ENCODE measurements around the gene LGALSL. TPM values are rescaled to one million over a fixed set of nuclear protein-coding genes. Genes with fewer than 3 reads are reported as not detected.

LGALSL gene
- total RNA-seq, 4 donors from 2014 or later, result 81.9 to 231 (median 169) TPM

DNA sequence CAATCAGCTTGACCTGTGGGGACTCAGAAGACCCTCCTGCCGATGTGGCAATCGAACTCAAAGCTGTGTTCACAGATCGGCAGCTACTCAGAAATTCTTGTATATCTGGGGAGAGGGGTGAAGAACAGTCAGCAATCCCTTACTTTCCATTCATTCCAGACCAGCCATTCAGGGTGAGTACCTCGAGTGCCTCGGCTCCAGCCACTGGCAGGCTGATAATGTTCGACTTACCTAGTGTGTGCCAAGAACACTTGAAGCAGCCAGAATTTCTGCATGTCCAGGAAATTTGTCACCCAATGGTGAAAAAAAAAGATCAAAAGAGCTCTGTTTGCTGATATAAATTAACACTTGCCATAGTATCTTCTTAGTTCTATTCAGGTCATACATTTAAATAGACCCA lies 2.3 kb downstream of the LGALSL start:
- WGBS, 2 donors, result 73 to 87% methylated on average over 6 of the region's 6 CpGs
- H3K4me3 ChIP-seq (ENCODE audit: low read depth, poor library complexity, severe bottlenecking), result no peak overlapping the region
- no peak for TF ChIP-seq POLR2A (IDR thresholded peaks at IDR 0.05)
- TF ChIP-seq, protein P1, sequence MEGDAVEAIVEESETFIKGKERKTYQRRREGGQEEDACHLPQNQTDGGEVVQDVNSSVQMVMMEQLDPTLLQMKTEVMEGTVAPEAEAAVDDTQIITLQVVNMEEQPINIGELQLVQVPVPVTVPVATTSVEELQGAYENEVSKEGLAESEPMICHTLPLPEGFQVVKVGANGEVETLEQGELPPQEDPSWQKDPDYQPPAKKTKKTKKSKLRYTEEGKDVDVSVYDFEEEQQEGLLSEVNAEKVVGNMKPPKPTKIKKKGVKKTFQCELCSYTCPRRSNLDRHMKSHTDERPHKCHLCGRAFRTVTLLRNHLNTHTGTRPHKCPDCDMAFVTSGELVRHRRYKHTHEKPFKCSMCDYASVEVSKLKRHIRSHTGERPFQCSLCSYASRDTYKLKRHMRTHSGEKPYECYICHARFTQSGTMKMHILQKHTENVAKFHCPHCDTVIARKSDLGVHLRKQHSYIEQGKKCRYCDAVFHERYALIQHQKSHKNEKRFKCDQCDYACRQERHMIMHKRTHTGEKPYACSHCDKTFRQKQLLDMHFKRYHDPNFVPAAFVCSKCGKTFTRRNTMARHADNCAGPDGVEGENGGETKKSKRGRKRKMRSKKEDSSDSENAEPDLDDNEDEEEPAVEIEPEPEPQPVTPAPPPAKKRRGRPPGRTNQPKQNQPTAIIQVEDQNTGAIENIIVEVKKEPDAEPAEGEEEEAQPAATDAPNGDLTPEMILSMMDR (IDR thresholded peaks at IDR 0.05), result no peak
- DNase-seq (ENCODE audit: low spot score in 2 of 2), result no peak
- intact Hi-C loops (cut with DNase I; ENCODE audit: low total_unique reads), result no loop called here

DNA sequence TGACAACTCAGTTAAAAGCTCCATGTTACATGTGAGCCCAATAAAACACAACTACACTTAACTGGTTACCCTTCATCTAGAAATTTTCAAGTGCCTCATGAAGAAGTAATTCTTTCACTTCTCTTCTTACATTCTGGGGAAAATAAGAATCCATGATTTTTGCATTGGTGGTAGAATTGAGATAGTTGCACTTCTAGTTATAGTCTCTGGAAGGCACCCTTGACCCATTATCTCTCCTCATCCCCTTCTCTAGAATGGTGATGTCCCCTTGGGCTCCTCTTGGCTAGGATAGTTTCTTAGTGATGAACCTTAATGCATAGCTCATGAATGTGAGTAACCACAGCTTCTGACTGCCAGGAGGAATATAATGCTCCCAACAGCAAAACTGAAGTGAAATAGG lies 3.6 kb downstream of the LGALSL start:
- TF ChIP-seq POLR2A (IDR thresholded peaks at IDR 0.05), result no peak
- TF ChIP-seq, protein P1 (IDR thresholded peaks at IDR 0.05), result no peak
- DNase-seq (ENCODE audit: low spot score in 2 of 2), result no peak
- intact Hi-C loops (cut with DNase I; ENCODE audit: low total_unique reads), result no loop called here
- H3K4me3 ChIP-seq (ENCODE audit: low read depth, poor library complexity, severe bottlenecking), result no peak overlapping the region

DNA sequence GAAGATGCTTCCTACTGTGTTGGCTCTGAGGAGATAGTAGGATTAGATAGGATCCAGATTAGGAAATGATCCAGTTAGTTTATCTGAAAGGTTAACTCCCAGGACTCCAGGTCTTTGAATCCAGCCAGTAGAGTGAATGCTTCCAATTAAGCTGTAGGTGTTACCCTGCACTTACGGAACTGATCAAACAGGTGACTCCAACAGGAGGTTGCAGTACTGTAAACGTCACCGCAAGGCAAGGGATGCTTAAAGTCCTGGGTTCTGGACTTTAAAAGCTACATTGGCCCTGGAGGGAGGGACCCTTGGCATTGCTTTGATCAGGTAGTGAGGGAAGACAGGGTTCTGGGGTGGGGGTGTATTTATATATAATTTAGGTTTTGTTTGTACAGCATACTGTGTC lies 5.6 kb downstream of the LGALSL start:
- no peak for DNase-seq (ENCODE audit: low spot score in 2 of 2)
- intact Hi-C loops (cut with DNase I; ENCODE audit: low total_unique reads), result no loop called here
- no peak for TF ChIP-seq POLR2A (IDR thresholded peaks at IDR 0.05)
- TF ChIP-seq, protein P1 (IDR thresholded peaks at IDR 0.05), result no peak
- 63 to 72% methylated on average over 3 of the region's 3 CpGs for WGBS, 2 donors
- no peak overlapping the region for H3K4me3 ChIP-seq (ENCODE audit: low read depth, poor library complexity, severe bottlenecking)

DNA sequence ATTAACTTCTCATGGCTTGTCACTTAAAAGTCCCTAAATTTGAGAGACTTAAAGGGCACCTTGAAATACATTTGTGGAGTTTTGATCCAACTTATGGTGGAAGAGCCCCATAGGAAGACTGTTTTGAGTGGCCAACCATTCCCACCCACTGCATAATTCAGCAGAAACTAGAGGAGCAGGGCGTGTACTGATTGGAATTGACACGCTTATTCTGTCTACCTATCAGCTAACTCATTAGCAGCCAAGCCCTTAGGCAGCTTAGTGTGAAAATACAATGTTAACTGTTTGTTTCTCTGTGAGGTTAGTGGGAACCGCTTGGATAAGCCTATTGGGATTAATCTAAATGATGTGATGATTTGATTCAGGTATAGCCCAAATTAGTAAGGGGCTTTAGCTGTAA lies 6.4 kb downstream of the LGALSL start:
- intact Hi-C loops (cut with DNase I; ENCODE audit: low total_unique reads), result no loop called here
- no peak overlapping the region for H3K4me3 ChIP-seq (ENCODE audit: low read depth, poor library complexity, severe bottlenecking)
- TF ChIP-seq POLR2A (IDR thresholded peaks at IDR 0.05), result no peak
- TF ChIP-seq, protein P1 (IDR thresholded peaks at IDR 0.05), result no peak
- no peak for DNase-seq (ENCODE audit: low spot score in 2 of 2)
- 33 to 53% methylated on average over 3 of the region's 3 CpGs for WGBS, 2 donors

DNA sequence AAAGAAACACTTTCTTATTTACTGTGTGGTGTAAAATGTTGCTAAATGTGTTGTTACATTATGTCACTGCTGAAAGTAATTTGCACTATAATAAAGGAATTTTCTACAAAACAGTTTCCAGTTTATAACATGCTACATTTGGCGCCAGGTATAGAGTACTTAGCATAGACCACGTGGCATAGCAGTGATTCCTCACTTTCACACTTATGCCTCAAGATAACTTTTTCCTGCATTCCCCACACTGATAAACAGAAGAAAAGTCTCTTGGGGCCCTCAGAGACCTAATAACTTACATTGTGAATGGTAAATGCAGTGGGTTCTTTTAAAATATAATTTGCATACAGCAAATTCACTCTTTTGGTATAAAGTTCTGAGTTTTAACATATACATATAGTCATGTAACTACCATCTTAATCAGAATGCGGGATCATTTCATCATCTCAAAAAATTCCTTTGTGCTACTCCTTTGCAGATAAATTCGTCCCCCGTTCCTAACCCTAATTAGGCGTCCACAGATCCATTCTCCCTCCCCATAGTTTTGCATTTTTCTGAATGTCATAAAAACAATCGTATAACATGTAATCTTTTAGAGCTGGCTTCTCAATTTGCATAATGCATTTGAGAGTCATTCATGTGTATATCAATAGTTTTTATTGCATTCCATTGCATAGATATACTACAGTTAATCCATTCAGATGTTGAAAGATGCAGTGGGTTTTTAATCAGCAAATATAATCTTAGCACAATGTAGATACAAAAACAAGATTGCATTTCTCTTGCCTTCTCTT lies 7.5 kb downstream of the LGALSL start:
- intact Hi-C loops (cut with DNase I; ENCODE audit: low total_unique reads), result no loop called here
- no peak for TF ChIP-seq POLR2A (IDR thresholded peaks at IDR 0.05)
- TF ChIP-seq, protein P1 (IDR thresholded peaks at IDR 0.05), result no peak
- DNase-seq (ENCODE audit: low spot score in 2 of 2), result no peak
- WGBS, 2 donors, result 77 to 80% methylated on average over 7 of the region's 7 CpGs
- no peak overlapping the region for H3K4me3 ChIP-seq (ENCODE audit: low read depth, poor library complexity, severe bottlenecking)

DNA sequence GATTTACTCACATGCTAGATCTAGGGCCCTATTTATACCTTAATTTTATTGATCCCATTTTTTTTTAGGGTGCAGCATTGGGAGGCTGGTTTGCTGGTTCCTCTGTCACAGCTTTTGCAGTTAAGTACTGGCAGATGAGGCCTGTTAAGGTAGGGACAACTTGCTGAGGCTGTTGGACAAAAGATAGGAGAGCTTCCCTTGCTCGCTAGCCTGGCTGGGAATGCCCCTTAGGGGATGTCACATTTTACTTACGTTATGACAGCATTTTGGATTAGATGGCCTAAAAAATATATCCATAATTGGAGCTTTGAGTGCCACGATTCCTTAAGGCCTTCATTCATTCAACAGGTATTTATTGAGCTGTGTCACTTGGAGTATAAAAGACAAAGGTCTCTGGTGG lies 8.2 kb downstream of the LGALSL start:
- TF ChIP-seq, protein P1 (IDR thresholded peaks at IDR 0.05), result no peak
- no peak for DNase-seq (ENCODE audit: low spot score in 2 of 2)
- 66 to 74% methylated on average over 3 of the region's 3 CpGs for WGBS, 2 donors
- H3K4me3 ChIP-seq (ENCODE audit: low read depth, poor library complexity, severe bottlenecking), result no peak overlapping the region
- intact Hi-C loops (cut with DNase I; ENCODE audit: low total_unique reads), result no loop called here
